Measurements from ENCODE around the gene MALT1.

DNA sequence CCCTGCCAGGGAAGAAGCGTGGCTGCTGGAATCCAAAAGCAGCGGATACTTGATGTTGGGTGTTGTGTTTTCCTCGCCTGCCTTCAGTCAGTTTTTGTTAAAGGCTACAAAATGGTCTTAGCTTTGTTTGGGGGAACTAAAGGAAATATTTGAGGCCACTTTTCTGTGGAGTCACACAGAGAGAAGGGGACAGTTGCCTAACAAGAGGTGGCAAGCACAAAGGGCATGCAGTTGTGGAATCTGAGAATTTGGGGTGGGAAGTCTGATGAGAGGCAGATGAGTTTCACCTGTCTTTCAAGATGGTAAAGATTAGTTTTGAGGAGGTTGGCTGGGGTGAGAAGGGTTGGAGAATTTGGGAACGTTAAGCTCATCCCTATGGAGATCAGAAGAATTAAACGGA lies 2.9 kb downstream of the MALT1 start:
- TF ChIP-seq CTCF (IDR thresholded peaks at IDR 0.05): no peak
- TF ChIP-seq POLR2A (IDR thresholded peaks at IDR 0.05): no peak
